ENCODE results near the gene CEP162.
"Not testable (repeated sequence)": the region's sequence is repeated elsewhere in the genome, so short reads cannot be mapped to it uniquely, and the experiment has no call there.

The CEP162 gene

GRCh38 chr6:84123186-84123585 lies 104.3 kb downstream of the CEP162 start:
- H3K27me3 ChIP-seq (replicated peaks; ENCODE audit: insufficient read depth, low read length) = no peaks in the 10 kb centered on the region
- H3K9me3 ChIP-seq (replicated peaks; ENCODE audit: insufficient read depth, low read length) = no peaks in the 10 kb centered on the region
- no peaks in the 10 kb centered on the region for H3K79me2 ChIP-seq (ENCODE audit: low read length)
- TF ChIP-seq EZH2 (optimal IDR thresholded peaks at IDR 0.05; ENCODE audit: low read depth, low read length) = no peak
- no peak for TF ChIP-seq EZH2phosphoT487 (IDR thresholded peaks at IDR 0.05; ENCODE audit: low read length)
- no peak for TF ChIP-seq CTCF (IDR thresholded peaks at IDR 0.05; ENCODE audit: low read length)
- no peak overlapping the region for H3K27ac ChIP-seq (ENCODE audit: low read length)
- no peaks in the 10 kb centered on the region for H3K36me3 ChIP-seq (replicated peaks; ENCODE audit: insufficient read depth, low read length)
- no peak overlapping the region for H3K9ac ChIP-seq (ENCODE audit: low read length)
- H3F3A ChIP-seq (ENCODE audit: insufficient read depth, low read length) = no peaks in the 10 kb centered on the region
- H4K20me1 ChIP-seq (ENCODE audit: insufficient read depth, low read length) = no peaks in the 10 kb centered on the region
- H3K9me2 ChIP-seq (replicated peaks; ENCODE audit: insufficient read depth, low read length) = no peaks in the 10 kb centered on the region
- H2AFZ ChIP-seq (ENCODE audit: low read length) = no peak overlapping the region
- no peak for DNase-seq
- H3K4me2 ChIP-seq (ENCODE audit: low read depth, low read length) = no peak overlapping the region
- no peaks in the 10 kb centered on the region for H3K4me1 ChIP-seq (ENCODE audit: low read length)
- H3K4me3 ChIP-seq (ENCODE audit: low read length) = no peak overlapping the region

GRCh38 chr6:84119277-84119676 lies 108.2 kb downstream of the CEP162 start:
- Histone ChIP-seq H4K20me1 (ENCODE audit: insufficient read depth, low read length) (no peaks in the 10 kb centered on the region), H3K4me3 (ENCODE audit: low read length) (no peak overlapping the region), H3K36me3 (replicated peaks; ENCODE audit: insufficient read depth, low read length) (no peaks in the 10 kb centered on the region), H3F3A (ENCODE audit: insufficient read depth, low read length) (no peaks in the 10 kb centered on the region), H2AFZ (ENCODE audit: low read length) (no peak overlapping the region), H3K9me3 (replicated peaks; ENCODE audit: insufficient read depth, low read length) (no peaks in the 10 kb centered on the region), H3K27ac (ENCODE audit: low read length) (no peak overlapping the region), H3K4me2 (ENCODE audit: low read depth, low read length) (no peak overlapping the region), H3K4me1 (ENCODE audit: low read length) (no peaks in the 10 kb centered on the region), H3K79me2 (ENCODE audit: low read length) (no peaks in the 10 kb centered on the region), H3K27me3 (replicated peaks; ENCODE audit: insufficient read depth, low read length) (no peaks in the 10 kb centered on the region), H3K9ac (ENCODE audit: low read length) (no peak overlapping the region), H3K9me2 (replicated peaks; ENCODE audit: insufficient read depth, low read length) (no peaks in the 10 kb centered on the region)
- TF ChIP-seq CTCF (IDR thresholded peaks at IDR 0.05; ENCODE audit: low read length) (no peak), EZH2 (optimal IDR thresholded peaks at IDR 0.05; ENCODE audit: low read depth, low read length) (no peak), EZH2phosphoT487 (IDR thresholded peaks at IDR 0.05; ENCODE audit: low read length) (no peak)
- DNase-seq = no peak

GRCh38 chr6:84118191-84118590 lies 109.3 kb downstream of the CEP162 start:
- Histone ChIP-seq H3K27ac (ENCODE audit: low read length) (no peak overlapping the region), H3K9me3 (replicated peaks; ENCODE audit: insufficient read depth, low read length) (no peaks in the 10 kb centered on the region), H3K79me2 (ENCODE audit: low read length) (no peaks in the 10 kb centered on the region), H2AFZ (ENCODE audit: low read length) (no peak overlapping the region), H3F3A (ENCODE audit: insufficient read depth, low read length) (no peaks in the 10 kb centered on the region), H3K4me3 (ENCODE audit: low read length) (no peak overlapping the region), H3K4me1 (ENCODE audit: low read length) (no peaks in the 10 kb centered on the region), H3K9ac (ENCODE audit: low read length) (no peak overlapping the region), H3K36me3 (replicated peaks; ENCODE audit: insufficient read depth, low read length) (no peaks in the 10 kb centered on the region), H3K27me3 (replicated peaks; ENCODE audit: insufficient read depth, low read length) (no peaks in the 10 kb centered on the region), H3K9me2 (replicated peaks; ENCODE audit: insufficient read depth, low read length) (no peaks in the 10 kb centered on the region), H3K4me2 (ENCODE audit: low read depth, low read length) (no peak overlapping the region), H4K20me1 (ENCODE audit: insufficient read depth, low read length) (no peaks in the 10 kb centered on the region)
- TF ChIP-seq CTCF (IDR thresholded peaks at IDR 0.05; ENCODE audit: low read length) (no peak), EZH2phosphoT487 (IDR thresholded peaks at IDR 0.05; ENCODE audit: low read length) (no peak), EZH2 (optimal IDR thresholded peaks at IDR 0.05; ENCODE audit: low read depth, low read length) (no peak)
- DNase-seq = no peak

DNA sequence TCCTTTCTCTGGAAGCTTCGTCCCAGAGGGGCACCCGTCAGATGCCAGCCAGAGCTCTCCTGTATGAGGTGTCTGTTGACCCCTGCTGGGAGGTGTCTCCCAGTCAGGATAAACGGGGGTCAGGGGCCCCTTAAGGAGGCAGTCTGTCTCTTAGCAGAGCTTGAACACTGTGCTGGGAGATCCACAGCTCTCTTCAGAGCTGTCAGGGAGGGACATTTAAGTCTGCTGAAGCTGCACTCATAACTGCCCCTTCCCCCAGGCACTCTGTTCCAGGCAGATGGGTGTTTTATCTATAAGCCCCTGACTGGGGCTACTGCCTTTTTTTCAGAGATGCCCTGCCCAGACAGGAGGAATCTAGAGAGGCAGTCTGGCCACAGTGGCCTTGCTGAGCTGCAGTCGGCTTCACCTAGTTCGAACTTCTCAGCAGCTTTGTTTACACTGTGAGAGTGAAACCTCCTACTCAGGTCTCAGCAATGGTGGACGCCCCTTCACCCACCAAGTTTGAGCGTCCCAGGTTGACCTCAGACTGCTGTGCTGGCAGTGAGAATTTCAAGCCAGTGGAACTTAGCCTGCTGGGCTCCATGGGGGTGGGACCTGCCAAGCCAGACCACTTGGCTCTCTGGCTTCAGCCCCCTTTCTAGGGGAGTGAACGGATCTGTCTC lies 112.4 kb downstream of the CEP162 start:
- not testable (repeated sequence) for H3K79me2 ChIP-seq (ENCODE audit: low read length); H3K9me2 ChIP-seq (replicated peaks; ENCODE audit: insufficient read depth, low read length); H3K27ac ChIP-seq (ENCODE audit: low read length); H3K4me2 ChIP-seq (ENCODE audit: low read depth, low read length); H3K4me1 ChIP-seq (ENCODE audit: low read length); H2AFZ ChIP-seq (ENCODE audit: low read length); H3K9me3 ChIP-seq (replicated peaks; ENCODE audit: insufficient read depth, low read length); DNase-seq; H3K9ac ChIP-seq (ENCODE audit: low read length); H3K36me3 ChIP-seq (replicated peaks; ENCODE audit: insufficient read depth, low read length); H3K4me3 ChIP-seq (ENCODE audit: low read length); H3K27me3 ChIP-seq (replicated peaks; ENCODE audit: insufficient read depth, low read length); H3F3A ChIP-seq (ENCODE audit: insufficient read depth, low read length); H4K20me1 ChIP-seq (ENCODE audit: insufficient read depth, low read length)

DNA sequence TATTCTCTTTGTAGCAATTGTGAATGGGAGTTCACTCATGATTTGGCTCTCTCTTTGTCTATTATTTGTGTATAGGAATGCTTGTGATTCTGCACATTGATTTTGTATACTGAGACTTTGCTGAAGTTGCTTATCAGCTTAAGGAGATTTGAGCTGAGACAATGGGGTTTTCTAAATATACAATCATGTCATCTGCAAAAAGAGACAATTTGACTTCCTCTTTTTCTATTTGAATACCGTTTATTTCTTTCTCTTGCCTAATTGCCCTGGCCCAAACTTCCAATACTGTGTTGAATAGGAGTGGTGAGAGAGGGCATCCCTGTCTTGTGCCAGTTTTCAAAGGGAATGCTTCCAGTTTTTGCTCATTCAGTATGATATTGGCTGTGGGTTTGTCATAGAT lies 116.1 kb downstream of the CEP162 start:
- H3K9me3 ChIP-seq (replicated peaks; ENCODE audit: insufficient read depth, low read length); H3K27me3 ChIP-seq (replicated peaks; ENCODE audit: insufficient read depth, low read length); H4K20me1 ChIP-seq (ENCODE audit: insufficient read depth, low read length); H3K36me3 ChIP-seq (replicated peaks; ENCODE audit: insufficient read depth, low read length); DNase-seq; H3K4me3 ChIP-seq (ENCODE audit: low read length); H3K79me2 ChIP-seq (ENCODE audit: low read length); H3K4me2 ChIP-seq (ENCODE audit: low read depth, low read length); H3K9me2 ChIP-seq (replicated peaks; ENCODE audit: insufficient read depth, low read length); H3F3A ChIP-seq (ENCODE audit: insufficient read depth, low read length); H3K9ac ChIP-seq (ENCODE audit: low read length); H3K27ac ChIP-seq (ENCODE audit: low read length); H2AFZ ChIP-seq (ENCODE audit: low read length); H3K4me1 ChIP-seq (ENCODE audit: low read length): not testable (repeated sequence)

Data from MM.1S (cell line).